ENCODE results near the gene ERGIC3.

DNA sequence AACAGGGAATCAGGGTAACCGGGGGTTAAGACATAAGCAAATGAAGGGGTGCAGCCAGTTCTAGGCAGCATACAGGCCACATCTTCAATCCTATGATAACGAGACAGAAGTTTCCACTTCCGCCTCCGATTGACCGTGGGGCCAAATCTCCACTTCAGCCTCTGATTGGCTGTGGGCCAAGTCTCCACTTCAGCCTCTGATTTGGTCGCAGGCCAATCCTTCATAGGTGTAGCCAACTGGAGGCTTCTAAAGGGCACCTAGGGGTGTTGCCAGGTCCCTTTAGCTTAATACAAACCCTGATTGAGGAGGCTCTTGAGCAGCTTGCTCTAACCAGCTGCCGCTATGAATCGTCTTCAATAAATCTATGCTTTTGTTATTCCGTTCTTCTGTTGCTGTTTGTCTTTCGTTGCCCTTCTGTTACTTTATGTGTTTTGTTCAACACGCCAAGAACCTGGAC is 2.1 kb upstream of the ERGIC3 start:
- TF ChIP-seq, protein P1, sequence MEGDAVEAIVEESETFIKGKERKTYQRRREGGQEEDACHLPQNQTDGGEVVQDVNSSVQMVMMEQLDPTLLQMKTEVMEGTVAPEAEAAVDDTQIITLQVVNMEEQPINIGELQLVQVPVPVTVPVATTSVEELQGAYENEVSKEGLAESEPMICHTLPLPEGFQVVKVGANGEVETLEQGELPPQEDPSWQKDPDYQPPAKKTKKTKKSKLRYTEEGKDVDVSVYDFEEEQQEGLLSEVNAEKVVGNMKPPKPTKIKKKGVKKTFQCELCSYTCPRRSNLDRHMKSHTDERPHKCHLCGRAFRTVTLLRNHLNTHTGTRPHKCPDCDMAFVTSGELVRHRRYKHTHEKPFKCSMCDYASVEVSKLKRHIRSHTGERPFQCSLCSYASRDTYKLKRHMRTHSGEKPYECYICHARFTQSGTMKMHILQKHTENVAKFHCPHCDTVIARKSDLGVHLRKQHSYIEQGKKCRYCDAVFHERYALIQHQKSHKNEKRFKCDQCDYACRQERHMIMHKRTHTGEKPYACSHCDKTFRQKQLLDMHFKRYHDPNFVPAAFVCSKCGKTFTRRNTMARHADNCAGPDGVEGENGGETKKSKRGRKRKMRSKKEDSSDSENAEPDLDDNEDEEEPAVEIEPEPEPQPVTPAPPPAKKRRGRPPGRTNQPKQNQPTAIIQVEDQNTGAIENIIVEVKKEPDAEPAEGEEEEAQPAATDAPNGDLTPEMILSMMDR (IDR thresholded peaks at IDR 0.05) = no peak
- TF ChIP-seq EP300 (IDR thresholded peaks at IDR 0.05) (no peak), POLR2A (IDR thresholded peaks at IDR 0.05) (no peak)
